ENCODE data around the gene NBPF15. TPM values are rescaled to one million over a fixed set of nuclear protein-coding genes. Genes with fewer than 3 reads are reported as not detected.
"Not testable (repeated sequence)": the region's sequence is repeated elsewhere in the genome, so short reads cannot be mapped to it uniquely, and the experiment has no call there.

Gene NBPF15
- total RNA-seq = 10 to 100 TPM; 10.8 to 32.0 (median 16.5) TPM

GRCh38 chr1:144461136-144461759 is at the start of gene NBPF15:
Gene NBPF15 (minus strand): TSS chr1:144461669. CDS start chr1:144440003, 21,666 bp downstream.
- WGBS, 2 donors (ENCODE audit: low coverage in 1 of 2) = 0% methylated on average over 28 of the region's 71 CpGs; no CpG with 5 or more reads in 1 of the 2 donors
- H3K4me1 ChIP-seq; in situ Hi-C loops (cut with MboI; ENCODE audit: low pct_ligation_motif_present in 1 of 4, low pct_unique_long_range_greater_than_20kb in 1 of 4, low sequenced_read_pairs in 3 of 4); H3K36me3 ChIP-seq; H3K9me3 ChIP-seq; H3K27me3 ChIP-seq; intact Hi-C loops (cut with DNase I; ENCODE audit: low total_unique reads): not testable (repeated sequence)
- peak; percentile 37 to 69 (median 55) for TF ChIP-seq POLR2AphosphoS5 (IDR thresholded peaks at IDR 0.05)
- TF ChIP-seq POLR2A (IDR thresholded peaks at IDR 0.05) = peak; percentile 33
- peak; percentile 83 for DNase-seq
- Histone ChIP-seq H3K4me3 (peak within 1 kb of the TSS; percentile 56 to 82 (median 61)), H3K27ac (peak within 1 kb of the TSS; percentile 77 to 85 (median 80))

GRCh38 chr1:144496429-144496828 is 35.0 kb upstream of the NBPF15 start:
- H3K4me3 ChIP-seq; in situ Hi-C loops (cut with MboI; ENCODE audit: low pct_ligation_motif_present in 1 of 4, low pct_unique_long_range_greater_than_20kb in 1 of 4, low sequenced_read_pairs in 3 of 4); H3K27me3 ChIP-seq; H3K27ac ChIP-seq; intact Hi-C loops (cut with DNase I; ENCODE audit: low total_unique reads); H3K9me3 ChIP-seq; H3K4me1 ChIP-seq; DNase-seq; H3K36me3 ChIP-seq: not testable (repeated sequence)
- 92% methylated on average over 1 of the region's 1 CpG; no CpG with 5 or more reads in 1 of the 2 donors for WGBS, 2 donors (ENCODE audit: low coverage in 1 of 2)

GRCh38 chr1:144494130-144494529 is 32.7 kb upstream of the NBPF15 start:
- H3K36me3 ChIP-seq; H3K4me1 ChIP-seq; intact Hi-C loops (cut with DNase I; ENCODE audit: low total_unique reads); H3K27ac ChIP-seq; in situ Hi-C loops (cut with MboI; ENCODE audit: low pct_ligation_motif_present in 1 of 4, low pct_unique_long_range_greater_than_20kb in 1 of 4, low sequenced_read_pairs in 3 of 4); H3K9me3 ChIP-seq; H3K27me3 ChIP-seq; H3K4me3 ChIP-seq; DNase-seq: not testable (repeated sequence)
- 58% methylated on average over 4 of the region's 4 CpGs; no CpG with 5 or more reads in 1 of the 2 donors for WGBS, 2 donors (ENCODE audit: low coverage in 1 of 2)

- in situ Hi-C loops (cut with MboI; ENCODE audit: low pct_ligation_motif_present in 1 of 4, low pct_unique_long_range_greater_than_20kb in 1 of 4, low sequenced_read_pairs in 3 of 4); H3K36me3 ChIP-seq; H3K27me3 ChIP-seq; H3K4me1 ChIP-seq; intact Hi-C loops (cut with DNase I; ENCODE audit: low total_unique reads); DNase-seq; H3K9me3 ChIP-seq; H3K27ac ChIP-seq; H3K4me3 ChIP-seq: not testable (repeated sequence)
- no CpG with 5 or more reads among the region's 18 CpGs for WGBS, 2 donors (ENCODE audit: low coverage in 1 of 2)
Measured at GRCh38 chr1:144490394-144490793, 28.9 kb upstream of the NBPF15 start.

- H3K27ac ChIP-seq; in situ Hi-C loops (cut with MboI; ENCODE audit: low pct_ligation_motif_present in 1 of 4, low pct_unique_long_range_greater_than_20kb in 1 of 4, low sequenced_read_pairs in 3 of 4); H3K4me1 ChIP-seq; intact Hi-C loops (cut with DNase I; ENCODE audit: low total_unique reads); H3K27me3 ChIP-seq; H3K9me3 ChIP-seq; H3K36me3 ChIP-seq; H3K4me3 ChIP-seq; DNase-seq: not testable (repeated sequence)
- WGBS, 2 donors (ENCODE audit: low coverage in 1 of 2) = 32% methylated on average over 2 of the region's 2 CpGs; no CpG with 5 or more reads in 1 of the 2 donors
Measured at GRCh38 chr1:144487002-144487401, 25.5 kb upstream of the NBPF15 start.

GRCh38 chr1:144485048-144485993 is 23.9 kb upstream of the NBPF15 start:
- H3K27ac ChIP-seq; DNase-seq; in situ Hi-C loops (cut with MboI; ENCODE audit: low pct_ligation_motif_present in 1 of 4, low pct_unique_long_range_greater_than_20kb in 1 of 4, low sequenced_read_pairs in 3 of 4); intact Hi-C loops (cut with DNase I; ENCODE audit: low total_unique reads); H3K4me1 ChIP-seq; H3K4me3 ChIP-seq; H3K36me3 ChIP-seq; H3K27me3 ChIP-seq; H3K9me3 ChIP-seq: not testable (repeated sequence)
- WGBS, 2 donors (ENCODE audit: low coverage in 1 of 2) = 39% methylated on average over 3 of the region's 15 CpGs; no CpG with 5 or more reads in 1 of the 2 donors

- in situ Hi-C loops (cut with MboI; ENCODE audit: low pct_ligation_motif_present in 1 of 4, low pct_unique_long_range_greater_than_20kb in 1 of 4, low sequenced_read_pairs in 3 of 4) = not testable (repeated sequence)
Measured at GRCh38 chr1:144473897-144474296, 12.4 kb upstream of the NBPF15 start.

GRCh38 chr1:144471434-144471833 is 10.0 kb upstream of the NBPF15 start:
- H3K4me3 ChIP-seq; intact Hi-C loops (cut with DNase I; ENCODE audit: low total_unique reads); H3K9me3 ChIP-seq; H3K36me3 ChIP-seq; H3K4me1 ChIP-seq; H3K27me3 ChIP-seq; H3K27ac ChIP-seq; in situ Hi-C loops (cut with MboI; ENCODE audit: low pct_ligation_motif_present in 1 of 4, low pct_unique_long_range_greater_than_20kb in 1 of 4, low sequenced_read_pairs in 3 of 4): not testable (repeated sequence)
- WGBS, 2 donors (ENCODE audit: low coverage in 1 of 2) = 40 to 58% methylated on average over 1 to 3 of the region's 4 CpGs
- DNase-seq = peak; percentile 13

More at GRCh38 chr1:144473897-144474296, 12.4 kb upstream of the NBPF15 start:
- DNase-seq; H3K27ac ChIP-seq; H3K36me3 ChIP-seq; H3K27me3 ChIP-seq; H3K4me1 ChIP-seq; intact Hi-C loops (cut with DNase I; ENCODE audit: low total_unique reads); H3K9me3 ChIP-seq; H3K4me3 ChIP-seq: not testable (repeated sequence)
- WGBS, 2 donors (ENCODE audit: low coverage in 1 of 2) = no CpG with 5 or more reads among the region's 2 CpGs

- H3K36me3 ChIP-seq; H3K4me1 ChIP-seq; H3K27ac ChIP-seq; H3K27me3 ChIP-seq; intact Hi-C loops (cut with DNase I; ENCODE audit: low total_unique reads); H3K9me3 ChIP-seq; in situ Hi-C loops (cut with MboI; ENCODE audit: low pct_ligation_motif_present in 1 of 4, low pct_unique_long_range_greater_than_20kb in 1 of 4, low sequenced_read_pairs in 3 of 4); DNase-seq: not testable (repeated sequence)
- no CpG with 5 or more reads among the region's 17 CpGs for WGBS, 2 donors (ENCODE audit: low coverage in 1 of 2)
- peak overlapping the region in 2 of 4 donors; percentile 56 to 82 for H3K4me3 ChIP-seq
Measured at GRCh38 chr1:144461778-144462177, 309 bp upstream of the NBPF15 start.

- H3K27ac ChIP-seq = peak overlapping the region; percentile 77 to 85 (median 80)
- peak overlapping the region; percentile 56 to 82 (median 61) for H3K4me3 ChIP-seq
- in situ Hi-C loops (cut with MboI; ENCODE audit: low pct_ligation_motif_present in 1 of 4, low pct_unique_long_range_greater_than_20kb in 1 of 4, low sequenced_read_pairs in 3 of 4); H3K9me3 ChIP-seq; intact Hi-C loops (cut with DNase I; ENCODE audit: low total_unique reads); H3K4me1 ChIP-seq; H3K27me3 ChIP-seq; H3K36me3 ChIP-seq: not testable (repeated sequence)
- peak; percentile 16 for DNase-seq
- 0% methylated on average over 6 of the region's 15 CpGs; no CpG with 5 or more reads in 1 of the 2 donors for WGBS, 2 donors (ENCODE audit: low coverage in 1 of 2)
Measured at GRCh38 chr1:144460686-144461085, 783 bp downstream of the NBPF15 start.

Data from transverse colon (tissue), 4 donors.